CD14-positive monocyte (primary cell): ENCODE measurements around the gene FARP1. TPM values are rescaled to one million over a fixed set of nuclear protein-coding genes. Genes with fewer than 3 reads are reported as not detected.

Experiments
- DNase-seq, 3 donors: peaks; one replicate each; pipeline ENCODE4 v3.0.0-alpha.2; 2011 to 2022
- H2AFZ ChIP-seq: 2 replicates; pipeline ENCODE4 v1.6.0; 2012; ENCODE audit warnings: mild to moderate bottlenecking, low read depth, low read length, inconsistent platforms; ENCODE audit not compliant: insufficient read depth, poor library complexity, severe bottlenecking
- H3K27ac ChIP-seq, 2 donors: 1 replicate in 1 of 2; 2 replicates in 1 of 2; pipeline ENCODE4 v1.5.1; 2012 to 2013; ENCODE audit warnings: low read length in 2 of 2, control low read depth in 1 of 2, inconsistent platforms in 1 of 2, low read depth in 1 of 2, mild to moderate bottlenecking in 1 of 2
- H3K27me3 ChIP-seq, 2 donors: one replicate each; pipeline versions ENCODE4 v1.6.0 to v1.6.1; 2011 to 2013; ENCODE audit warnings: low read length in 2 of 2; ENCODE audit not compliant: control insufficient read depth in 2 of 2, insufficient read depth in 2 of 2
- H3K36me3 ChIP-seq, 2 donors: replicated peaks in 1 of 2; 1 replicate in 1 of 2; 2 replicates in 1 of 2; pipeline versions ENCODE4 v1.5.1 to v1.6.1; 2012 to 2013; ENCODE audit warnings: low read length in 2 of 2, control low read depth in 1 of 2, inconsistent platforms in 1 of 2, mild to moderate bottlenecking in 1 of 2; ENCODE audit not compliant: insufficient read depth in 2 of 2, control insufficient read depth in 1 of 2
- H3K4me1 ChIP-seq, 2 donors: 1 replicate in 1 of 2; 2 replicates in 1 of 2; pipeline versions ENCODE4 v1.5.1 to v1.6.1; 2012 to 2013; ENCODE audit warnings: low read length in 2 of 2, control low read depth in 1 of 2, inconsistent platforms in 1 of 2, mild to moderate bottlenecking in 1 of 2, moderate library complexity in 1 of 2; ENCODE audit not compliant: insufficient read depth in 2 of 2, control insufficient read depth in 1 of 2
- H3K4me2 ChIP-seq: replicated peaks from 2 replicates; pipeline ENCODE3; 2012; ENCODE audit warnings: low read length, moderate library complexity, mild to moderate bottlenecking; ENCODE audit not compliant: poor library complexity, severe bottlenecking; ENCODE audit errors: extremely low read depth
- H3K4me3 ChIP-seq, 3 experiments: fragments of 200-600 bp in 1 of 3; sonication (generic) in 1 of 3; replicated peaks in 1 of 3; 1 replicate in 2 of 3; 2 replicates in 1 of 3; pipeline ENCODE4 v1.5.1; 2011 to 2013; ENCODE audit warnings: low read length in 3 of 3, mild to moderate bottlenecking in 3 of 3, control low read depth in 2 of 3, low read depth in 2 of 3, inconsistent platforms in 1 of 3, moderate library complexity in 1 of 3
- H3K79me2 ChIP-seq: 2 replicates; pipeline ENCODE4 v1.6.0; 2012; ENCODE audit warnings: mild to moderate bottlenecking, control low read depth, inconsistent platforms, low read length, moderate library complexity; ENCODE audit not compliant: insufficient read depth
- H3K9ac ChIP-seq: 2 replicates; pipeline ENCODE4 v1.6.0; 2017; ENCODE audit warnings: low read length, mild to moderate bottlenecking; ENCODE audit not compliant: insufficient read depth, poor library complexity, severe bottlenecking
- H3K9me3 ChIP-seq, 2 donors: replicated peaks in 1 of 2; 1 replicate in 1 of 2; 2 replicates in 1 of 2; pipeline versions ENCODE4 v1.5.1 to v1.6.1; 2012 to 2013; ENCODE audit warnings: low read length in 2 of 2, control low read depth in 1 of 2; ENCODE audit not compliant: control insufficient read depth in 1 of 2, insufficient read depth in 1 of 2
- H4K20me1 ChIP-seq: 2 replicates; pipeline ENCODE4 v1.6.0; 2012; ENCODE audit warnings: mild to moderate bottlenecking, low read length, control low read depth, moderate library complexity; ENCODE audit not compliant: insufficient read depth
- H3K27ac Mint-ChIP-seq, 7 donors: one replicate each; pipeline ENCODE4 v1.8.0; 2020; ENCODE audit warnings: mild to moderate bottlenecking in 7 of 7, mixed read lengths in 7 of 7, moderate library complexity in 6 of 7, inconsistent platforms in 2 of 7
- H3K27me3 Mint-ChIP-seq, 3 donors: one replicate each; pipeline ENCODE4 v1.8.0; 2021 to 2022; ENCODE audit warnings: low read depth in 3 of 3, mild to moderate bottlenecking in 3 of 3, mixed read lengths in 3 of 3, moderate library complexity in 3 of 3, inconsistent platforms in 1 of 3
- H3K36me3 Mint-ChIP-seq, 2 donors: one replicate each; pipeline ENCODE4 v1.8.0; 2020; ENCODE audit warnings: mixed read lengths in 2 of 2, inconsistent platforms in 1 of 2, mild to moderate bottlenecking in 1 of 2
- H3K4me1 Mint-ChIP-seq: one replicate; pipeline ENCODE4 v1.8.0; 2020; ENCODE audit warnings: mild to moderate bottlenecking, mixed read lengths
- H3K4me3 Mint-ChIP-seq, 2 donors: one replicate each; pipeline ENCODE4 v1.8.0; 2020; ENCODE audit warnings: mild to moderate bottlenecking in 2 of 2, mixed read lengths in 2 of 2, moderate library complexity in 1 of 2
- H3K9me3 Mint-ChIP-seq, 7 donors: one replicate each; pipeline ENCODE4 v1.8.0; 2020 to 2022; ENCODE audit warnings: mixed read lengths in 7 of 7, mild to moderate bottlenecking in 6 of 7, moderate library complexity in 6 of 7, inconsistent platforms in 2 of 7
- CTCF ChIP-seq: fragments of 200-600 bp; IDR thresholded peaks from one replicate; pipeline ENCODE4 v1.8.0; 2022; ENCODE audit warnings: antibody characterized with exemption, mild to moderate bottlenecking
- WGBS: methylation state at CpG from one replicate; pipeline ENCODE4 v1.1.5; 2013; ENCODE audit warnings: missing lambda C conversion rate; ENCODE audit not compliant: insufficient coverage; 5-methylcytosine and 5-hydroxymethylcytosine counted together
- intact Hi-C, 2 donors: fragments of 100-400 bp; cut with micrococcal nuclease; formaldehyde crosslinking; loops; one replicate each; pipeline versions ENCODE4 v1.15.0 to v1.15.1; 2023
- polyA plus RNA-seq, 3 donors: library from polyadenylated mRNA; depleted of rRNA in 1 of 3; unstranded in 2 of 3; stranded (reverse) in 1 of 3; fragments of 300-500 nt in 2 of 3; fragments of >200 nt in 1 of 3; fragmentation: Illumina TruSeq in 2 of 3; gene quantifications; 1 replicate in 2 of 3; 2 replicates in 1 of 3; pipeline ENCODE4 v1.2.3, GENCODE V29; 2012 to 2021

The FARP1 gene
- polyA plus RNA-seq, 3 donors: 0.01 to 0.16 (median 0.12) TPM

DNA sequence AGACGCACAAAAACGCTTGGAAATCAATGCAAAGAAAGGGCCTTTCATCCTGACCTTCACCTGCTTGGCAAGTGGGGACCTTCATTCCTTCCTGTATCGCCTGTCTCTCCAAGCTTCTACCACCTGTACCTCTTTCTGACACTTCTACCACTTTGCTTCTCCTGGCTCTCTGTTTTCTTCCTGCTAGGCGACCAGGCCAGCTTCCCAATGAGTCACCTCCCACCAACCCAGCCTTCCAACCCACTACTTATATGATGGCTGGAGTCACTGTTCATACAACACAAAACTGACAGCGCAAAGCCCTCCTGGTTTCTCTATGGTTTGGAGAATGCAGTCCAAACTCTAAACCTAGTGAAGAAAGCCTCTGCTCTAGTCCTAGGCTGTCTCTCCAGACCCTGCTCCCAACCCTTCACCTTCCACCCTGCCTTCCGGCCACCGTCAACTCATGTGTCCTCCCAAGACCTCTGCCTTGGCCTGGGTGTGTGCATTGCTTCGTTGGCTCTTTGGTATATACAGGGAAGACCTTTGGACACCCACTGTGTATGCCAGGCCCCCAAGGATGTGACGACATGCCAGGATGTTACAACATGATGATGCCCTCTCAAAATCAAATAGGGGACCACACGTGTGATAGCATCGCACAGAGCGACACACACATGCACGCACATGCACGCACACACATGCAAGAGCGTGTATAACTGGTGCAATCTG is 285.5 kb downstream of the FARP1 start:
- H3K4me1 ChIP-seq: no peaks in the 10 kb centered on the region
- H3K4me2 ChIP-seq: no peak overlapping the region
- H4K20me1 ChIP-seq: no peaks in the 10 kb centered on the region
- Mint-ChIP-seq H3K27ac (no peak overlapping the region), H3K4me3 (no peak overlapping the region), H3K9me3 (peaks cover 0 to 2% (median 0%) of the 10 kb centered on the region in 7 donors), H3K4me1 (no peaks in the 10 kb centered on the region), H3K36me3 (no peaks in the 10 kb centered on the region), H3K27me3 (peaks cover 0 to 3% (median 1%) of the 10 kb centered on the region in 3 donors)
- no peak overlapping the region for H3K4me3 ChIP-seq
- H3K9me3 ChIP-seq: no peaks in the 10 kb centered on the region
- intact Hi-C loops: no loop called here
- H3K27me3 ChIP-seq: no peaks in the 10 kb centered on the region
- no peaks in the 10 kb centered on the region for H3K36me3 ChIP-seq
- no peak overlapping the region for H3K9ac ChIP-seq
- no peak overlapping the region for H3K27ac ChIP-seq
- 77% methylated on average over 7 of the region's 15 CpGs for WGBS
- H2AFZ ChIP-seq: no peak overlapping the region
- no peaks in the 10 kb centered on the region for H3K79me2 ChIP-seq
- no peak for DNase-seq
- TF ChIP-seq CTCF: no peak

- DNase-seq: no peak
- no peaks in the 10 kb centered on the region for H3K4me1 Mint-ChIP-seq
- no peaks in the 10 kb centered on the region for H3K9me3 ChIP-seq
- H3K4me3 ChIP-seq: no peak overlapping the region
- no peak overlapping the region for H3K27ac Mint-ChIP-seq
- intact Hi-C loops: no loop called here
- H3K4me2 ChIP-seq: no peak overlapping the region
- no peaks in the 10 kb centered on the region for H3K36me3 Mint-ChIP-seq
- peaks cover 0 to 3% (median 0%) of the 10 kb centered on the region in 7 donors for H3K9me3 Mint-ChIP-seq
- no peak overlapping the region for H3K4me3 Mint-ChIP-seq
- H3K36me3 ChIP-seq: no peaks in the 10 kb centered on the region
- 87% methylated on average over 10 of the region's 10 CpGs for WGBS
- peaks cover 0 to 5% (median 3%) of the 10 kb centered on the region in 3 donors for H3K27me3 Mint-ChIP-seq
- TF ChIP-seq CTCF: no peak
- no peak overlapping the region for H3K27ac ChIP-seq
- H2AFZ ChIP-seq: no peak overlapping the region
- H3K9ac ChIP-seq: no peak overlapping the region
- no peaks in the 10 kb centered on the region for H3K79me2 ChIP-seq
- no peaks in the 10 kb centered on the region for H4K20me1 ChIP-seq
- H3K27me3 ChIP-seq: no peaks in the 10 kb centered on the region
- no peaks in the 10 kb centered on the region for H3K4me1 ChIP-seq
Measured at GRCh38 chr13:98429081-98429480, 286.2 kb downstream of the FARP1 start.
